ENCODE measurements around the gene SLC22A17. TPM values are rescaled to one million over a fixed set of nuclear protein-coding genes. Genes with fewer than 3 reads are reported as not detected.
A peak's percentile ranks its signal among the peaks of the same experiment; 100 is the strongest.

Gene SLC22A17
- total and polyA plus RNA-seq, 10 of the 15 experiments (the other 5 are each of a cell fraction or from before 2014, with no cell fraction given) = not detected

DNA sequence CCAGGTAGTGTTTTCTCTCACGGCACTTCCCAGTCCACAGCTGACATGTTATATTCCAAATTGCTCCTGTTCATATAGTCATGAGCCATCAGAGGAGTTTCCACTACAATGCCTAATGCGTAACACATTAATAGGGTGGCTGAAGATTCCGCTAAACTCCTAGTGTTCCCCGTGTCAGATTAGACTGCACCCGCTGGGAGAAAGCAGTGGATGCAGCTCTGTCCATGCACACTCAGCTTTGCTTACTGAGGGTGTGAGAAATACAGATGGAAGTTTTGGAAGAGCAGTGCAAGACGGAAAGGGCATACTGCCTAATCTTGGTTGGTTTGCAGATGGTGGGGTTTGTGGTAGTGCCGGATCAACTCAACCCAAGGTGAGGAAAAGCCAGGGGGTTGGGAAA is 55.6 kb downstream of the SLC22A17 start:
- Histone ChIP-seq H3K4me3 (no peak overlapping the region), H3K9ac (ENCODE audit: control insufficient read depth, insufficient read depth, low read length) (no peak overlapping the region), H3K36me3 (ENCODE audit: control insufficient read depth in 2 of 2, insufficient read depth in 2 of 2, low read length in 1 of 2) (no peaks in the 10 kb centered on the region), H2AFZ (ENCODE audit: control insufficient read depth, low read depth, low read length) (no peak overlapping the region), H3K27ac (ENCODE audit: control insufficient read depth, insufficient read depth) (no peak overlapping the region), H3K27me3 (replicated peaks in 1 of 2; ENCODE audit: control insufficient read depth in 2 of 2, insufficient read depth in 2 of 2, low read length in 1 of 2) (no peaks in the 10 kb centered on the region), H3K9me3 (replicated peaks; ENCODE audit: control insufficient read depth, insufficient read depth, low read length) (no peaks in the 10 kb centered on the region), H4K20me1 (ENCODE audit: control insufficient read depth, insufficient read depth) (no peaks in the 10 kb centered on the region), H3K79me2 (ENCODE audit: control insufficient read depth, insufficient read depth, low read length) (peaks cover 7% of the 10 kb centered on the region), H3K4me1 (ENCODE audit: control insufficient read depth, insufficient read depth, low read length) (0 out of 2 replicates have a peak, but pooled peaks cover 4% of the 10 kb centered on the region), H3K4me2 (ENCODE audit: control insufficient read depth, insufficient read depth) (no peak overlapping the region)
- in situ Hi-C loops (cut with MboI) (no loop called here), intact Hi-C loops (cut with micrococcal nuclease; ENCODE audit: unreplicated experiment) (no loop called here)
- no peak for ATAC-seq
- 97% methylated on average over 7 of the region's 7 CpGs for WGBS (ENCODE audit: insufficient coverage, insufficient replicate concordance, low lambda C conversion rate, missing lambda C conversion rate)
- ChIA-PET POLR2A (interaction anchor here (0.8 to 1.7 kb wide), 2 partner anchors 10 to 11 kb away, joined by 4 to 6 read pairs; partner anchors contain the start of genes BCL2L2 and HOMEZ), RAD21 (ENCODE audit: unreplicated experiment) (interaction anchor here (0.9 to 2.0 kb wide), 4 partner anchors 25 to 177 kb away, joined by 3 to 6 read pairs (median 4); no protein-coding TSS in a partner anchor), CTCF (interaction anchor here (1.2 to 6.1 kb wide), 7 partner anchors 9 to 176 kb away, joined by 5 to 40 read pairs (median 11); partner anchors contain the start of genes BCL2L2, HOMEZ and PABPN1), SMC1A (ENCODE audit: uncharacterized antibody, unreplicated experiment) (interaction anchor here (0.6 to 7.1 kb wide), 6 partner anchors 9 to 226 kb away, joined by 3 to 34 read pairs (median 4); partner anchors contain the start of genes BCL2L2, HOMEZ and PABPN1)
- BruUV-seq (replicated peaks) = no TSS peak
- DNase-seq (ENCODE audit: low read depth, low spot score) = no peak
- no peak for FAIRE-seq
- TF ChIP-seq NRF1 (conservative IDR thresholded peaks at IDR 0.05; ENCODE audit: low read depth, low read length) = no peak
- no peak for TF ChIP-seq MYC (IDR thresholded peaks at IDR 0.05; ENCODE audit: insufficient read depth, insufficient read length, insufficient replicate concordance, low read length, severe bottlenecking)
- no peak for TF ChIP-seq ETV6 (conservative IDR thresholded peaks at IDR 0.05 in 1 of 2, IDR thresholded peaks at IDR 0.05 in 1 of 2; ENCODE audit: borderline replicate concordance in 1 of 2, low read depth in 1 of 2)
- TF ChIP-seq, protein P1, sequence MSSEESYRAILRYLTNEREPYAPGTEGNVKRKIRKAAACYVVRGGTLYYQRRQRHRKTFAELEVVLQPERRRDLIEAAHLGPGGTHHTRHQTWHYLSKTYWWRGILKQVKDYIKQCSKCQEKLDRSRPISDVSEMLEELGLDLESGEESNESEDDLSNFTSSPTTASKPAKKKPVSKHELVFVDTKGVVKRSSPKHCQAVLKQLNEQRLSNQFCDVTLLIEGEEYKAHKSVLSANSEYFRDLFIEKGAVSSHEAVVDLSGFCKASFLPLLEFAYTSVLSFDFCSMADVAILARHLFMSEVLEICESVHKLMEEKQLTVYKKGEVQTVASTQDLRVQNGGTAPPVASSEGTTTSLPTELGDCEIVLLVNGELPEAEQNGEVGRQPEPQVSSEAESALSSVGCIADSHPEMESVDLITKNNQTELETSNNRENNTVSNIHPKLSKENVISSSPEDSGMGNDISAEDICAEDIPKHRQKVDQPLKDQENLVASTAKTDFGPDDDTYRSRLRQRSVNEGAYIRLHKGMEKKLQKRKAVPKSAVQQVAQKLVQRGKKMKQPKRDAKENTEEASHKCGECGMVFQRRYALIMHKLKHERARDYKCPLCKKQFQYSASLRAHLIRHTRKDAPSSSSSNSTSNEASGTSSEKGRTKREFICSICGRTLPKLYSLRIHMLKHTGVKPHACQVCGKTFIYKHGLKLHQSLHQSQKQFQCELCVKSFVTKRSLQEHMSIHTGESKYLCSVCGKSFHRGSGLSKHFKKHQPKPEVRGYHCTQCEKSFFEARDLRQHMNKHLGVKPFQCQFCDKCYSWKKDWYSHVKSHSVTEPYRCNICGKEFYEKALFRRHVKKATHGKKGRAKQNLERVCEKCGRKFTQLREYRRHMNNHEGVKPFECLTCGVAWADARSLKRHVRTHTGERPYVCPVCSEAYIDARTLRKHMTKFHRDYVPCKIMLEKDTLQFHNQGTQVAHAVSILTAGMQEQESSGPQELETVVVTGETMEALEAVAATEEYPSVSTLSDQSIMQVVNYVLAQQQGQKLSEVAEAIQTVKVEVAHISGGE (CRISPR knock-in tag; IDR thresholded peaks at IDR 0.05) = no peak

MicroRNA genes within 50 kb of the gene (microRNA counts, 767-probe panel; counts per million panel counts)
- 1,585 counts per million, percentile 60 among the panel's probes with 10 or more counts for microRNA hsa-miR-208a

Small RNA genes within 50 kb of the gene (microRNA-seq; reads per million reads assigned to microRNA genes)
- not detected for gene MIR208A

Small RNA genes within 50 kb of the gene (small RNA-seq; reads per million reads assigned to genes)
- not detected for gene MIR208A

Other genes with a start within 250 kb of the SLC22A17 start
Only the 7 nearest of the 18 such genes appear.
- 6.3 and 6.6 TPM in 2 replicates for gene PPP1R3E, start 50.0 kb downstream of the SLC22A17 start, total RNA-seq (2014; rRNA removed)
- 7.6 and 9.7 TPM in 2 replicates for gene PPP1R3E, start 50.0 kb downstream of the SLC22A17 start, total RNA-seq (2014; rRNA removed; fragmentation: Illumina TruSeq; extraction: Trizol)
- 8.6 and 11.7 TPM in 2 replicates for gene PPP1R3E, start 50.0 kb downstream of the SLC22A17 start, total RNA-seq (2021)
- 26.4 and 32.7 TPM in 2 replicates for gene PPP1R3E, start 50.0 kb downstream of the SLC22A17 start, polyA plus RNA-seq (2011; rRNA removed)
- 13.7 and 18.7 TPM in 2 replicates for gene PPP1R3E, start 50.0 kb downstream of the SLC22A17 start, polyA plus RNA-seq (2014; fragmentation: Illumina TruSeq; extraction: Trizol)
- 1 to 10 TPM; 4.7 to 4.8 TPM for gene PPP1R3E, start 50.0 kb downstream of the SLC22A17 start, polyA plus RNA-seq (2014; fragmentation: Nextera tagmentation; extraction: Ambion mirVana)
- 9.3 and 13.7 TPM in 2 replicates for gene PPP1R3E, start 50.0 kb downstream of the SLC22A17 start, polyA plus RNA-seq (2014; rRNA removed)
- gene PPP1R3E, start 50.0 kb downstream of the SLC22A17 start, polyA plus RNA-seq (2016; fragmentation: Nextera tagmentation; extraction: Ambion mirVana) = 1 to 10 TPM; 4.6 to 6.1 TPM
- gene BCL2L2, start 46.1 kb downstream of the SLC22A17 start, total RNA-seq (2014; rRNA removed) = 5.8 and 6.3 TPM in 2 replicates
- gene BCL2L2, start 46.1 kb downstream of the SLC22A17 start, total RNA-seq (2014; rRNA removed; fragmentation: Illumina TruSeq; extraction: Trizol) = 7.9 and 8.3 TPM in 2 replicates
- gene BCL2L2, start 46.1 kb downstream of the SLC22A17 start, total RNA-seq (2021) = 9.7 and 12.5 TPM in 2 replicates
- gene BCL2L2, start 46.1 kb downstream of the SLC22A17 start, polyA plus RNA-seq (2011; rRNA removed) = 14.7 and 15.4 TPM in 2 replicates
- gene BCL2L2, start 46.1 kb downstream of the SLC22A17 start, polyA plus RNA-seq (2014; fragmentation: Illumina TruSeq; extraction: Trizol) = 9.6 and 10.1 TPM in 2 replicates
- 1 to 10 TPM; 1.4 to 3.1 TPM for gene BCL2L2, start 46.1 kb downstream of the SLC22A17 start, polyA plus RNA-seq (2014; fragmentation: Nextera tagmentation; extraction: Ambion mirVana)
- 13.3 and 14.0 TPM in 2 replicates for gene BCL2L2, start 46.1 kb downstream of the SLC22A17 start, polyA plus RNA-seq (2014; rRNA removed)
- gene BCL2L2, start 46.1 kb downstream of the SLC22A17 start, polyA plus RNA-seq (2016; fragmentation: Nextera tagmentation; extraction: Ambion mirVana) = 1 to 10 TPM; 1.5 to 2.2 TPM
- gene PABPN1, start 31.4 kb downstream of the SLC22A17 start, total RNA-seq (2014; rRNA removed) = 83.4 and 90.6 TPM in 2 replicates
- gene PABPN1, start 31.4 kb downstream of the SLC22A17 start, total RNA-seq (2014; rRNA removed; fragmentation: Illumina TruSeq; extraction: Trizol) = 106 TPM in 2 replicates
- gene PABPN1, start 31.4 kb downstream of the SLC22A17 start, total RNA-seq (2021) = 189 and 206 TPM in 2 replicates
- gene PABPN1, start 31.4 kb downstream of the SLC22A17 start, polyA plus RNA-seq (2011; rRNA removed) = 222 and 248 TPM in 2 replicates
- gene PABPN1, start 31.4 kb downstream of the SLC22A17 start, polyA plus RNA-seq (2014; fragmentation: Illumina TruSeq; extraction: Trizol) = 206 and 231 TPM in 2 replicates
- 10 to 100 TPM; 31.3 to 35.6 TPM for gene PABPN1, start 31.4 kb downstream of the SLC22A17 start, polyA plus RNA-seq (2014; fragmentation: Nextera tagmentation; extraction: Ambion mirVana)
- gene PABPN1, start 31.4 kb downstream of the SLC22A17 start, polyA plus RNA-seq (2014; rRNA removed) = 149 and 158 TPM in 2 replicates
- 10 to 100 TPM; 76.8 to 99.4 TPM for gene PABPN1, start 31.4 kb downstream of the SLC22A17 start, polyA plus RNA-seq (2016; fragmentation: Nextera tagmentation; extraction: Ambion mirVana)
- gene EFS, start 12.3 kb upstream of the SLC22A17 start, total RNA-seq (2014; rRNA removed) = not detected in 2 replicates
- gene EFS, start 12.3 kb upstream of the SLC22A17 start, total RNA-seq (2014; rRNA removed; fragmentation: Illumina TruSeq; extraction: Trizol) = not detected in 2 replicates
- gene EFS, start 12.3 kb upstream of the SLC22A17 start, total RNA-seq (2021) = 0.08 TPM in 1 of 2 replicates, not detected in the other
- gene EFS, start 12.3 kb upstream of the SLC22A17 start, polyA plus RNA-seq (2011; rRNA removed) = not detected in 2 replicates
- gene EFS, start 12.3 kb upstream of the SLC22A17 start, polyA plus RNA-seq (2014; fragmentation: Illumina TruSeq; extraction: Trizol) = not detected in 2 replicates
- not detected for gene EFS, start 12.3 kb upstream of the SLC22A17 start, polyA plus RNA-seq (2014; fragmentation: Nextera tagmentation; extraction: Ambion mirVana)
- not detected in 2 replicates for gene EFS, start 12.3 kb upstream of the SLC22A17 start, polyA plus RNA-seq (2014; rRNA removed)
- gene EFS, start 12.3 kb upstream of the SLC22A17 start, polyA plus RNA-seq (2016; fragmentation: Nextera tagmentation; extraction: Ambion mirVana) = not detected
- gene IL25, start 19.9 kb upstream of the SLC22A17 start, total RNA-seq (2014; rRNA removed) = not detected in 2 replicates
- not detected in 2 replicates for gene IL25, start 19.9 kb upstream of the SLC22A17 start, total RNA-seq (2014; rRNA removed; fragmentation: Illumina TruSeq; extraction: Trizol)
- not detected in 2 replicates for gene IL25, start 19.9 kb upstream of the SLC22A17 start, total RNA-seq (2021)
- gene IL25, start 19.9 kb upstream of the SLC22A17 start, polyA plus RNA-seq (2011; rRNA removed) = not detected in 2 replicates
- gene IL25, start 19.9 kb upstream of the SLC22A17 start, polyA plus RNA-seq (2014; fragmentation: Illumina TruSeq; extraction: Trizol) = not detected in 2 replicates
- gene IL25, start 19.9 kb upstream of the SLC22A17 start, polyA plus RNA-seq (2014; fragmentation: Nextera tagmentation; extraction: Ambion mirVana) = not detected
- not detected in 2 replicates for gene IL25, start 19.9 kb upstream of the SLC22A17 start, polyA plus RNA-seq (2014; rRNA removed)
- not detected for gene IL25, start 19.9 kb upstream of the SLC22A17 start, polyA plus RNA-seq (2016; fragmentation: Nextera tagmentation; extraction: Ambion mirVana)
- not detected in 2 replicates for gene CMTM5, start 24.2 kb upstream of the SLC22A17 start, total RNA-seq (2014; rRNA removed)
- gene CMTM5, start 24.2 kb upstream of the SLC22A17 start, total RNA-seq (2014; rRNA removed; fragmentation: Illumina TruSeq; extraction: Trizol) = not detected in 2 replicates
- not detected in 2 replicates for gene CMTM5, start 24.2 kb upstream of the SLC22A17 start, total RNA-seq (2021)
- not detected in 2 replicates for gene CMTM5, start 24.2 kb upstream of the SLC22A17 start, polyA plus RNA-seq (2011; rRNA removed)
- gene CMTM5, start 24.2 kb upstream of the SLC22A17 start, polyA plus RNA-seq (2014; fragmentation: Illumina TruSeq; extraction: Trizol) = not detected in 2 replicates
- not detected for gene CMTM5, start 24.2 kb upstream of the SLC22A17 start, polyA plus RNA-seq (2014; fragmentation: Nextera tagmentation; extraction: Ambion mirVana)
- not detected in 2 replicates for gene CMTM5, start 24.2 kb upstream of the SLC22A17 start, polyA plus RNA-seq (2014; rRNA removed)
- gene CMTM5, start 24.2 kb upstream of the SLC22A17 start, polyA plus RNA-seq (2016; fragmentation: Nextera tagmentation; extraction: Ambion mirVana) = not detected
- gene MYH6, start 55.4 kb upstream of the SLC22A17 start, total RNA-seq (2014; rRNA removed) = not detected in 2 replicates
- not detected in 2 replicates for gene MYH6, start 55.4 kb upstream of the SLC22A17 start, total RNA-seq (2014; rRNA removed; fragmentation: Illumina TruSeq; extraction: Trizol)
- not detected in 2 replicates for gene MYH6, start 55.4 kb upstream of the SLC22A17 start, total RNA-seq (2021)
- 0.05 and 0.06 TPM in 2 replicates for gene MYH6, start 55.4 kb upstream of the SLC22A17 start, polyA plus RNA-seq (2011; rRNA removed)
- gene MYH6, start 55.4 kb upstream of the SLC22A17 start, polyA plus RNA-seq (2014; fragmentation: Illumina TruSeq; extraction: Trizol) = 0.01 TPM in 1 of 2 replicates, not detected in the other
- not detected for gene MYH6, start 55.4 kb upstream of the SLC22A17 start, polyA plus RNA-seq (2014; fragmentation: Nextera tagmentation; extraction: Ambion mirVana)
- not detected in 2 replicates for gene MYH6, start 55.4 kb upstream of the SLC22A17 start, polyA plus RNA-seq (2014; rRNA removed)
- gene MYH6, start 55.4 kb upstream of the SLC22A17 start, polyA plus RNA-seq (2016; fragmentation: Nextera tagmentation; extraction: Ambion mirVana) = under 1 TPM in 1 of 2 experiments, not detected in 1; 0.84 TPM